SK-N-MC (cell line): ENCODE data around the gene CDS1.
"Not testable (repeated sequence)": the region's sequence is repeated elsewhere in the genome, so short reads cannot be mapped to it uniquely, and the experiment has no call there.

Experiments
- DNase-seq: peaks from one replicate; pipeline ENCODE4 v3.0.0-alpha.2; 2011; ENCODE audit warnings: low read depth, low spot score
- H3K27ac ChIP-seq: fragments of 200-600 bp; sonication (generic); 2 replicates; pipeline ENCODE4 v1.5.1; 2016; ENCODE audit warnings: mixed run types
- H3K36me3 ChIP-seq: fragments of 200-600 bp; sonication (generic); 2 replicates; pipeline ENCODE4 v1.6.1; 2017; ENCODE audit warnings: antibody characterized with exemption, low read length, mixed read lengths; ENCODE audit not compliant: insufficient read depth
- H3K4me3 ChIP-seq: fragments of 200-600 bp; sonication (generic); 2 replicates; pipeline ENCODE4 v1.5.1; 2016
- H3K9ac ChIP-seq: fragments of 200-600 bp; sonication (generic); 2 replicates; pipeline ENCODE4 v1.8.0; 2017; ENCODE audit warnings: mixed run types, mixed read lengths; ENCODE audit not compliant: insufficient read length
- H3K9me3 ChIP-seq: fragments of 200-600 bp; sonication (generic); 2 replicates; pipeline ENCODE4 v1.6.1; 2017; ENCODE audit warnings: low read depth, mild to moderate bottlenecking, antibody characterized with exemption, low read length, moderate library complexity, mixed read lengths
- EZH2 ChIP-seq: fragments of 200-600 bp; sonication (generic); IDR thresholded peaks from one replicate; pipeline ENCODE4 v1.6.1; 2017; ENCODE audit warnings: antibody characterized with exemption
- FOXP2 ChIP-seq: optimal IDR thresholded peaks from 2 replicates; pipeline ENCODE3; 2011; ENCODE audit warnings: mild to moderate bottlenecking, moderate library complexity; ENCODE audit not compliant: insufficient read depth; ENCODE audit errors: extremely low read length, control extremely low read depth
- POLR2AphosphoS5 ChIP-seq: IDR thresholded peaks from 2 replicates; pipeline ENCODE4 v1.6.1; 2012; ENCODE audit warnings: mild to moderate bottlenecking, low read depth, low read length, borderline replicate concordance

CDS1 gene

DNA sequence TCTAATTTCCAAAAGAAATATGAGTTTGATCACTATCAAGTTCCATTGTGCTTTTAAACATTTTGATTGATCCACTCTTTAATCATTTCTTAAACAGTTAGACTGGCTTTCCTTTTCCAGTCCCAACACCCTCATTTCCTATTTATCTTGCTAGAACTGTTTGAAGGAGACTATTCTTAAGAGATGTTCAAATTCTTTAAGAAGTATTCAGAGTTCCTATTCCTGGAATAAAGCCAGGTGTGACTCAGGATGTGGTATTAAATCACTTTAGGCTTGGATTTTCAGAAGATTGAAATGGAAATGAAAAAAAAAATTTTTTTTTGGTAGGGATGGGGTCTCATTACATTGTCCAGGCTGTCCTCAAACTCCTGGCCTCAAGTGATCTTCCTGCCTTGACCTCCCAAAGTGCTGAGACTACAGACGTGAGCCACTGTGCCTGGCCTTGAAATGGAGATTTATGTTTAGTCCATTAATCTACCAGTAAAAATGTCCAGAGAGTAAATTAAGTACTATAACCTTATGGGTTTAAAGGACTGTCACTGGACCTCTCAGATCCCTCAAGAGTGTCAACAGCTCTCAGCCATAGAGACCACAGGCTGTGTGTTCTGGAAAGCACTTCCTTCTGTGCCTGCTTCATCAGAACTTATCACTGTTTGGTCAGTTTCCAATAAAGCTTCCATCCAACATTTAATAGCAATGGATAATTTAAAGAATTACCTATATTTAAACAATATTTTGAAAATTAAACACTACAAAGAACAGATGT lies 90.7 kb downstream of the CDS1 start:
- Histone ChIP-seq H3K9me3 (no peaks in the 10 kb centered on the region), H3K9ac (no peak overlapping the region), H3K27ac (no peak overlapping the region), H3K4me3 (no peak overlapping the region), H3K36me3 (peaks cover 62% of the 10 kb centered on the region)
- DNase-seq = no peak
- TF ChIP-seq EZH2 (no peak), POLR2AphosphoS5 (no peak), FOXP2 (no peak)

GRCh38 chr4:84677093-84677492 lies 94.2 kb downstream of the CDS1 start:
- Histone ChIP-seq H3K36me3 (peaks cover 72% of the 10 kb centered on the region), H3K9me3 (no peaks in the 10 kb centered on the region), H3K9ac (no peak overlapping the region), H3K4me3 (no peak overlapping the region), H3K27ac (no peak overlapping the region)
- DNase-seq = no peak
- TF ChIP-seq FOXP2 = no peak
- no peak for TF ChIP-seq EZH2
- no peak for TF ChIP-seq POLR2AphosphoS5

- H3K9me3 ChIP-seq = no peaks in the 10 kb centered on the region
- no peak for DNase-seq
- no peak overlapping the region for H3K27ac ChIP-seq
- peaks cover 71% of the 10 kb centered on the region for H3K36me3 ChIP-seq
- no peak overlapping the region for H3K4me3 ChIP-seq
- H3K9ac ChIP-seq = no peak overlapping the region
- no peak for TF ChIP-seq EZH2
Observed at GRCh38 chr4:84677995-84678394, 95.1 kb downstream of the CDS1 start.

DNA sequence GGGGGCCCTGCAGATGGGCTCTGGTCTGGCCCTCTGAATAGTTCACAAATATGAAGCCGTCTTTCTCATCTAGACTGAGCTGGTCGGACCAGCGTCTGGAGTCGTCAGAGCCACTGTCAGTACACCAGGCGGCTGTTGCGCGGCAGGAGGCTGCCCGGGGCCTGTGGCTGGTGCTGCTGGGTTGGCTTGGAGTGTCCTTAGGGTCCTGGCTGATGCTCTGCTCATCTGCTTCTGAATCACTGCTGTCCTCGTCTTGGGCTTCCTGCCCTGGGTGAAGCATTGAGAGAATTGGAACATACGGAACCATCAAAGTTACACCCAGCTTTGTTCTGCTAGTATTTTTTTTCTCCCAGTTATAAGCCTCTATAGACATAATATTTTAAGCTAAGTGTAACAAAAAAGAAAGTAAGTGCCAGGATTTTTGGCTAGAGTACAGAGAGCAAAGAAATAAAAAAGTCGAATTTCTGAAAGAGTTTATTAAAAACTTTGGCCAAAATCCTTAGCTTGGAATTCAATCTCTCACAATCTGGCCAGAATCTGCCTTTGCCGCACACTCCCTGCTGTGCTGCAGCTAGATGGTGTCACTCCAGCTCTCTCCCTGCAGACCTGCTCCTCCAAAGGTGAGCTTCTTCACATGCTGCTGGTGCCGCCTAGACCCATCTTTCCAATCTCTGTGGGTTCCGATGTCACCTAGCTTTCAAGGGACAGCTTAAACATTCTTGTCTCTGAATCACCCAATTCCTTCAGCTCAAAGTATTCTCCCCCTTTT lies 96.2 kb downstream of the CDS1 start:
- Histone ChIP-seq H3K4me3 (no peak overlapping the region), H3K36me3 (peaks cover 78% of the 10 kb centered on the region), H3K9me3 (no peaks in the 10 kb centered on the region), H3K27ac (no peak overlapping the region), H3K9ac (no peak overlapping the region)
- no peak for DNase-seq
- TF ChIP-seq EZH2 (no peak), FOXP2 (no peak), POLR2AphosphoS5 (no peak)

DNA sequence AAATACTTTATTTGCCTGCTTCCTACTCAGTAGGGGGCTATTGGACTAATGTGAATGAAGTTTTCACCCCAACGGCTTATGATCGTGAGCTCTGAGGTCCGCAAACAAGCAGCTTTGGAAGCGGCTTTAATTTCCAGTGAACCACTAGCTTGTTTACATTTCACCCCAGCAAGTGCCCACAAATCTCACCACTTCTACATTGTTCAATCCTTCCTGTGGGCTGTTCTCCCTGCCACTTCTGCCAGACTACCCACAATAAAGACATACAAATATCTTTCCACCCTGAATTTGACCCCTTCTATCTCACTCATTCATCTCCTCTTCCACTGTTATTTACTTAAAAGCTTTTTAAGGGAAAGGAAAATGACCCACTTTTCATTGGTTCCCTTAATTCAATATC lies 98.0 kb downstream of the CDS1 start:
- Histone ChIP-seq H3K4me3 (no peak overlapping the region), H3K9me3 (no peaks in the 10 kb centered on the region), H3K9ac (no peak overlapping the region), H3K27ac (no peak overlapping the region), H3K36me3 (peaks cover 76% of the 10 kb centered on the region)
- TF ChIP-seq POLR2AphosphoS5 = no peak
- no peak for TF ChIP-seq EZH2
- no peak for TF ChIP-seq FOXP2
- DNase-seq = no peak

DNA sequence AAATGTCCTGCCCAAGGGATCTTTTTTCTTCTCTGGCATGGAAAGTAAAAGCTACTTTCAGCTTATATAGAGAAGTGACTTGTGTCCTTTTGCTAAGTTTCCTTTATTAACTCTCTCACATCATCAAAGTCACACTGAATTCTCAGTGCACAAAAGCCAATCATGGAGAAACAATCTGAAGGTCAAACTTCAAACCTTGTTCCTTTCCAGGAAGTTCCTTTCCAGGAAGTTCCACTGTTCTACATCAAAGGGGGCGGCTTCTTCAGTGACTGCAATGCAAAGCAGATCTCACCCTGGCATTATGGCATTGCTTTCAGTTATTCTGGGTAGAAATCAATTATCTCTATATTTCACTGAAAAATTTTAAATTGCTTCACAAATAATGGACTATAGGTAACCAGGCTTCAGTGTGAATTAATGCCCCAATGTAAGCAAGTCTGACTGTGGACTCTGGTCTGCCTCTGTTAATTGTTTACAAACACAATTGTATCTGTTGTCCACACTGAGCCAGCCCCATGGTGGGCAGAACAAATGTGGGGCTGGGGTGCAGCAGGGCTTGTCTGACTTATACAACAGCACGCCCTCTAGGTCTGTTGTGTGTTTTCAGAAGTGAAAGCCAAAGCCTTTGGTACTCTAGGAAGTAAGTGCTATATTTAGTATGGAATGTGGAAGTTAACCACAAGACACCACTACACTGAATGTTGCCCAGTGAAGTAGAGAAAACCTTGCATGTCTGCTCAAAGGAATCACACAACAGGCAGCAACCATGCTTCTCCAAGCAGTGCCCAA lies 98.8 kb downstream of the CDS1 start:
- Histone ChIP-seq H3K9ac (no peak overlapping the region), H3K9me3 (no peaks in the 10 kb centered on the region), H3K36me3 (peaks cover 74% of the 10 kb centered on the region), H3K4me3 (0 out of 2 replicates have a peak overlapping the region, but pooled peaks have one; percentile 8), H3K27ac (peak overlapping the region; percentile 52; the same call in 1 of the 2 replicates)
- no peak for DNase-seq
- no peak for TF ChIP-seq FOXP2
- no peak for TF ChIP-seq EZH2
- no peak for TF ChIP-seq POLR2AphosphoS5

- H3K36me3 ChIP-seq = peaks cover 65% of the 10 kb centered on the region
- not testable (repeated sequence) for H3K4me3 ChIP-seq, H3K9me3 ChIP-seq, DNase-seq, H3K9ac ChIP-seq, H3K27ac ChIP-seq
Observed at GRCh38 chr4:84682661-84683060, 99.7 kb downstream of the CDS1 start.

DNA sequence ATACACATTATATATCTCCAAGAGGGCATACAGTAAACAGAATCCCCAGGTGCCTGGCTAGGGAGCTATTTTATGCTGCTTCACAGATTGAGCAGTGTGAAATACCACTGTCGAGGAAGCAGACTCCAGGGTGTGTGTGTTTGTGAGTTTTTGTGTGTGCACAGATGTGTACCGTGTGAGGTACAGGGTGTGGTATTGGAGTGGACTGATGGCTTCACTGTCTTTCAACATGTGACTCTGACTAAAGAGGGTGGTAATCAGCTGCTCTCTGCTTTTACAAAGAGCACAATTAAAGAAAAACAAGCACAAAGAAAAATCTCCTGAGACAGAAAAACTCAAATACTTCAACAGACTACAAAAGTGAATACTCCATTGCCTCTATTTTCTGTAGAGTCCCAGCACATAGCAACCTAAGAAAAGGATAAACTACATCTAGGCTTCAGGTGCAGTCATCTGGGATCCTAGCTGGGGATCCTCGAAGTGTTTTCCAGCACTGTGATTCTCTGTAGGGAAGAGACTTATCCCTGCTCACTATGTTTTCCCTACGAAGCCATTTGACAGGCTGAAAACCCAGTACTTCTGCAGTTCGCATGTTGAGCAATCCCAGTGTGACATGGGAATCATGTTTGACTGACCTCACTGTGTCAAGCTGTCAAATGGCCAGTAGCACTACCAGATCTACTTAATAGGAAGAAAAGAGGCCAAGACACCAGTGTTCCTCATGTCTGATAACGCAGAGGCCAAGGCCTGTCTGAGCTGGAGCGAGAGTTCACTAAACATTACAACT lies 100.3 kb downstream of the CDS1 start:
- TF ChIP-seq POLR2AphosphoS5 (no peak), EZH2 (no peak), FOXP2 (no peak)
- Histone ChIP-seq H3K9ac (no peak overlapping the region), H3K36me3 (peaks cover 67% of the 10 kb centered on the region), H3K9me3 (no peaks in the 10 kb centered on the region), H3K4me3 (no peak overlapping the region), H3K27ac (no peak overlapping the region)
- no peak for DNase-seq
